Measurements from ENCODE around the gene ACIN1. TPM values are rescaled to one million over a fixed set of nuclear protein-coding genes. Genes with fewer than 3 reads are reported as not detected.
A peak's percentile ranks its signal among the peaks of the same experiment; 100 is the strongest.

Gene ACIN1
- total RNA-seq, 6 donors from 2014 or later, result 91.1 to 350 (median 139) TPM

GRCh38 chr14:23013054-23013748 is 81.7 kb downstream of the ACIN1 start:
- TF ChIP-seq POLR2AphosphoS5 (IDR thresholded peaks at IDR 0.05) (no peak), POLR2A (IDR thresholded peaks at IDR 0.05) (no peak), EP300 (IDR thresholded peaks at IDR 0.05) (no peak)
- TF ChIP-seq, protein P1, sequence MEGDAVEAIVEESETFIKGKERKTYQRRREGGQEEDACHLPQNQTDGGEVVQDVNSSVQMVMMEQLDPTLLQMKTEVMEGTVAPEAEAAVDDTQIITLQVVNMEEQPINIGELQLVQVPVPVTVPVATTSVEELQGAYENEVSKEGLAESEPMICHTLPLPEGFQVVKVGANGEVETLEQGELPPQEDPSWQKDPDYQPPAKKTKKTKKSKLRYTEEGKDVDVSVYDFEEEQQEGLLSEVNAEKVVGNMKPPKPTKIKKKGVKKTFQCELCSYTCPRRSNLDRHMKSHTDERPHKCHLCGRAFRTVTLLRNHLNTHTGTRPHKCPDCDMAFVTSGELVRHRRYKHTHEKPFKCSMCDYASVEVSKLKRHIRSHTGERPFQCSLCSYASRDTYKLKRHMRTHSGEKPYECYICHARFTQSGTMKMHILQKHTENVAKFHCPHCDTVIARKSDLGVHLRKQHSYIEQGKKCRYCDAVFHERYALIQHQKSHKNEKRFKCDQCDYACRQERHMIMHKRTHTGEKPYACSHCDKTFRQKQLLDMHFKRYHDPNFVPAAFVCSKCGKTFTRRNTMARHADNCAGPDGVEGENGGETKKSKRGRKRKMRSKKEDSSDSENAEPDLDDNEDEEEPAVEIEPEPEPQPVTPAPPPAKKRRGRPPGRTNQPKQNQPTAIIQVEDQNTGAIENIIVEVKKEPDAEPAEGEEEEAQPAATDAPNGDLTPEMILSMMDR (IDR thresholded peaks at IDR 0.05), result no peak
- no peak for ATAC-seq (ENCODE audit: low FRiP score in 2 of 2)
- WGBS, 2 donors, result 78 to 85% methylated on average over 6 of the region's 6 CpGs
- no peaks in the 10 kb centered on the region for H3K27me3 ChIP-seq
- no peaks in the 10 kb centered on the region for H3K9me3 ChIP-seq
- H3K36me3 ChIP-seq, result no peaks in the 10 kb centered on the region
- DNase-seq, result no peak
- no peak overlapping the region for H3K27ac ChIP-seq
- H3K4me1 ChIP-seq, result peaks cover 0 to 16% (median 4%) of the 10 kb centered on the region in 4 donors
- H3K4me3 ChIP-seq, result no peak overlapping the region

DNA sequence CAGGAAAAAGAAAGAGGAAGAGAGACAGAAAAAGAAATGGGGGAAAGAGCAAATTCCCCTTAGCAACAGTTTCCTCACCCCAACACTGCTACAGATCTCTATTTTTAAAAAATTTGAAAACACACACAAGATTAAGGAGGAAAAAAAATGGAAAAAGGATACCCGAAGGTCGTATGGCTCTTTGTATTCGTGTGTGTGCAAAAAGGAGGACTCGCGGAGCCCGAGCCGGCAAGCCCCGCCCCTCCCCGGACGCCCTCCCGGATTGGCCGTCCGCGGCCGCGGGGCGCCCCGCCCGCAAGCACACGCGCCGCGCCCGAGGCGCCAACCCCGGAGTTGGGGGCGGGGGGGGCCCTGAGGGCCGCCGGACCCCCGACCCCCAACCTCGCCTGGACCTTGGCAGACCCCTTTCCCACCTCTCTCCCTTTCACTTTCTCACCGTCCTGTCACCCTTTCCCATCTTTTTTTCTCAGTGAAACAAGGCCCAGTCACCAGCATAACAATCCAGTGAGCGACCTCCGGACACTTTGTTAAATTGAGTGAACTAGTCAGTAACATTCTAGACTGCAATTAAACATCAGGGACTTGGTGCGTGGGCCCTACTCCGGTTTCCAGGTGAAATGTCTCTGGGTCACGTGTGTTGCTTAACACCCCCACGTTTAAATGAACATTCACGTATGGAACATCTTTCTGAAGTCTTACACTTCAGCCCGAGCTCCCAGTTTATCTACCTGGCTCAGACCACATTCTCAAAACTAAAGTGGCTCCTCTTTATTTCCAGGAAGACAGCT is 84.8 kb downstream of the ACIN1 start, which contains the start of gene C14orf93:
Gene C14orf93, minus strand, starts transcription at position 205 of the 788 bp plus-strand sequence. CDS start 11,120 bp downstream, outside the sequence.
- Histone ChIP-seq H3K9me3 (no peaks in the 10 kb centered on the region), H3K27me3 (no peaks in the 10 kb centered on the region), H3K27ac (peak within 1 kb of the TSS; percentile 72 to 85 (median 82)), H3K4me3 (peak within 1 kb of the TSS; percentile 40 to 61 (median 55)), H3K4me1 (peaks cover 13 to 33% (median 16%) of the 10 kb centered on the region in 4 donors), H3K36me3 (no peaks in the 10 kb centered on the region)
- DNase-seq (peak; percentile 85 to 97), ATAC-seq (ENCODE audit: low FRiP score in 2 of 2) (peak in 1 of 2 donors; percentile 77)
- WGBS, 2 donors, result 3 to 4% methylated on average over 38 to 40 of the region's 40 CpGs
- TF ChIP-seq POLR2A (IDR thresholded peaks at IDR 0.05) (peak in 2 of 4 donors; percentile 31 to 57), POLR2AphosphoS5 (IDR thresholded peaks at IDR 0.05) (no peak), EP300 (IDR thresholded peaks at IDR 0.05) (no peak)
- TF ChIP-seq, protein P1 (IDR thresholded peaks at IDR 0.05), result peak in 1 of 6 experiments; percentile 19

DNA sequence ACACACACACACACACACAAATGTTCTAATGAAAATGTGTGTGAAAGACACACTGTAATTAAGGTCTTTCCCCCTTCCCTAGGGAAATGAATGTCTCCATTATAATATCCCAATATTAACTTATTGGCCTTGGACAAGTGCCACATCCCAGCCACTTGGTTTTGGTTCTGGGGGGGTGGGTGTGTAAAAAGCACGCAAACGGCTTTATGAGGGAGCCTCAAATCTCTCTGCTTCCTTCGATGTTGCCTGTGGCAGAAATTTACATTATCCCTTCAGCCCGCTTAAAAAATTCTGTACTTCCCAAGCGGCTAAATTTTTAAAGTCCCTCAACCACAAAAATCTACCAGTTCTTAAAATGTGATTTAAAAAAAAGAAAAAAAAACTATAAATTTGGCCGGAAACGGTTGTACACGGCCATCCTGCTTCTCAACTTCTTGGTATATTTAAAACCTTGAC is 85.4 kb downstream of the ACIN1 start:
- 9 to 15% methylated on average over 8 of the region's 8 CpGs for WGBS, 2 donors
- Histone ChIP-seq H3K4me1 (peaks cover 13 to 33% (median 16%) of the 10 kb centered on the region in 4 donors), H3K27ac (peak overlapping the region; percentile 72 to 85 (median 82)), H3K4me3 (peak overlapping the region; percentile 40 to 61 (median 55)), H3K36me3 (no peaks in the 10 kb centered on the region), H3K27me3 (no peaks in the 10 kb centered on the region), H3K9me3 (no peaks in the 10 kb centered on the region)
- no peak for ATAC-seq (ENCODE audit: low FRiP score in 2 of 2)
- no peak for TF ChIP-seq POLR2AphosphoS5 (IDR thresholded peaks at IDR 0.05)
- TF ChIP-seq EP300 (IDR thresholded peaks at IDR 0.05), result no peak
- TF ChIP-seq, protein P1 (IDR thresholded peaks at IDR 0.05), result no peak
- TF ChIP-seq POLR2A (IDR thresholded peaks at IDR 0.05), result no peak
- DNase-seq, result no peak

- TF ChIP-seq EP300 (IDR thresholded peaks at IDR 0.05) (no peak), POLR2A (IDR thresholded peaks at IDR 0.05) (no peak), POLR2AphosphoS5 (IDR thresholded peaks at IDR 0.05) (no peak)
- TF ChIP-seq, protein P1 (IDR thresholded peaks at IDR 0.05), result no peak
- DNase-seq (no peak), ATAC-seq (ENCODE audit: low FRiP score in 2 of 2) (no peak)
- peaks cover 13 to 33% (median 16%) of the 10 kb centered on the region in 4 donors for H3K4me1 ChIP-seq
- 21 to 34% methylated on average over 3 of the region's 3 CpGs for WGBS, 2 donors
- H3K36me3 ChIP-seq, result no peaks in the 10 kb centered on the region
- no peaks in the 10 kb centered on the region for H3K27me3 ChIP-seq
- H3K27ac ChIP-seq, result peak overlapping the region in 1 of 4 donors; percentile 14
- no peak overlapping the region for H3K4me3 ChIP-seq
- H3K9me3 ChIP-seq, result no peaks in the 10 kb centered on the region
These were observed 86.1 kb downstream of the ACIN1 start for GRCh38 chr14:23008831-23009230.

Other genes starting within 250 kb of the ACIN1 start
- gene LRP10, start 223.4 kb downstream of the ACIN1 start, total RNA-seq, result 100 to 1,000 TPM in 5 of 6 donors, 10 to 100 TPM in 1; 90.2 to 169 (median 149) TPM
- gene REM2, start 211.9 kb downstream of the ACIN1 start, total RNA-seq, result 1 to 10 TPM; 1.0 to 6.3 (median 1.2) TPM
- gene RBM23, start 176.0 kb downstream of the ACIN1 start, total RNA-seq, result 10 to 100 TPM; 63.3 to 96.8 (median 91.9) TPM
- gene PRMT5, start 165.8 kb downstream of the ACIN1 start, total RNA-seq, result 10 to 100 TPM; 21.4 to 51.3 (median 39.2) TPM
- gene HAUS4, start 138.0 kb downstream of the ACIN1 start, total RNA-seq, result 100 to 1,000 TPM in 2 of 6 donors, 10 to 100 TPM in 4; 44.3 to 137 (median 78.9) TPM
- 10 to 100 TPM; 34.4 to 50.3 (median 39.5) TPM for gene AJUBA, start 112.6 kb downstream of the ACIN1 start, total RNA-seq
- 10 to 100 TPM in 4 of 6 donors, 1 to 10 TPM in 2; 7.1 to 12.9 (median 11.4) TPM for gene C14orf93, start 85.0 kb downstream of the ACIN1 start, total RNA-seq
- gene PSMB5, start 60.2 kb downstream of the ACIN1 start, total RNA-seq, result 100 to 1,000 TPM in 2 of 6 donors, 10 to 100 TPM in 4; 58.7 to 147 (median 86.1) TPM
- not detected for gene PSMB11, start 52.9 kb downstream of the ACIN1 start, total RNA-seq
- 1 to 10 TPM; 2.0 to 8.0 (median 4.2) TPM for gene CDH24, start 37.6 kb downstream of the ACIN1 start, total RNA-seq
- gene C14orf119, start 369 bp upstream of the ACIN1 start, total RNA-seq, result 10 to 100 TPM in 5 of 6 donors, 1 to 10 TPM in 1; 4.9 to 52.5 (median 35.7) TPM
- not detected for gene CIROP, start 9.9 kb upstream of the ACIN1 start, total RNA-seq
- gene CEBPE, start 24.1 kb upstream of the ACIN1 start, total RNA-seq, result under 1 TPM in 2 of 6 donors, not detected in 4; 0.31 to 0.77 TPM
- gene SLC7A8, start 88.5 kb upstream of the ACIN1 start, total RNA-seq, result 10 to 100 TPM; 30.4 to 58.2 (median 42.0) TPM
- not detected for gene RNF212B, start 142.8 kb upstream of the ACIN1 start, total RNA-seq
- 10 to 100 TPM in 4 of 6 donors, 1 to 10 TPM in 2; 3.9 to 13.7 (median 11.2) TPM for gene HOMEZ, start 191.0 kb upstream of the ACIN1 start, total RNA-seq
- gene PPP1R3E, start 207.7 kb upstream of the ACIN1 start, total RNA-seq, result 10 to 100 TPM in 4 of 6 donors, 1 to 10 TPM in 2; 6.7 to 95.3 (median 12.8) TPM
- gene BCL2L2, start 211.7 kb upstream of the ACIN1 start, total RNA-seq, result 10 to 100 TPM; 38.8 to 53.8 (median 47.3) TPM
- gene PABPN1, start 226.3 kb upstream of the ACIN1 start, total RNA-seq, result 100 to 1,000 TPM in 3 of 6 donors, 10 to 100 TPM in 3; 47.6 to 325 (median 85.7) TPM

All from upper lobe of left lung (tissue), 6 donors.